GM18861 (cell line): ENCODE data around the gene GRB7.
A peak's percentile ranks its signal among the peaks of the same experiment; 100 is the strongest.
"Not testable (repeated sequence)": the region's sequence is repeated elsewhere in the genome, so short reads cannot be mapped to it uniquely, and the experiment has no call there.

Source experiments
- ATAC-seq: cut with Tn5 transposase; IDR thresholded peaks from one replicate; pipeline ENCODE4 v1.9.1; 2021; ENCODE audit not compliant: unreplicated experiment

The GRB7 gene

GRCh38 chr17:39750131-39751015 is 12.6 kb downstream of the GRB7 start:
- no peak for ATAC-seq

- ATAC-seq, result no peak
These were observed 13.3 kb downstream of the GRB7 start for GRCh38 chr17:39751016-39751543.

GRCh38 chr17:39751637-39752036 is 13.9 kb downstream of the GRB7 start:
- no peak for ATAC-seq

- ATAC-seq, result no peak
These were observed 14.6 kb downstream of the GRB7 start for GRCh38 chr17:39752241-39752881.

- peak; percentile 15 for ATAC-seq
These were observed 15.9 kb downstream of the GRB7 start for GRCh38 chr17:39753514-39754160.

GRCh38 chr17:39754161-39754957 is 16.6 kb downstream of the GRB7 start:
- ATAC-seq, result peak; percentile 45

GRCh38 chr17:39754958-39755553 is 17.3 kb downstream of the GRB7 start:
- no peak for ATAC-seq

- no peak for ATAC-seq
These were observed 18.0 kb downstream of the GRB7 start for GRCh38 chr17:39755554-39756379.

- ATAC-seq, result no peak
These were observed 18.8 kb downstream of the GRB7 start for GRCh38 chr17:39756380-39757079.

GRCh38 chr17:39757176-39757662 is 19.5 kb downstream of the GRB7 start:
- no peak for ATAC-seq

- ATAC-seq, result no peak
These were observed 20.5 kb downstream of the GRB7 start for GRCh38 chr17:39757931-39758873.

GRCh38 chr17:39759204-39759603 is 21.5 kb downstream of the GRB7 start:
- no peak for ATAC-seq

- no peak for ATAC-seq
These were observed 24.2 kb downstream of the GRB7 start for GRCh38 chr17:39761861-39762496.

- no peak for ATAC-seq
These were observed 25.5 kb downstream of the GRB7 start for GRCh38 chr17:39763051-39763820.

- ATAC-seq, result not testable (repeated sequence)
These were observed 26.4 kb downstream of the GRB7 start for GRCh38 chr17:39764171-39764570.

- no peak for ATAC-seq
These were observed 27.4 kb downstream of the GRB7 start for GRCh38 chr17:39765175-39765574.
